Measurements from ENCODE around the gene KCNJ1. TPM values are rescaled to one million over a fixed set of nuclear protein-coding genes. Genes with fewer than 3 reads are reported as not detected.

Gene KCNJ1
- total RNA-seq, 1 donor from 2014 or later, result not detected

GRCh38 chr11:128894685-128895084 lies 27.6 kb upstream of the KCNJ1 start:
- Mint-ChIP-seq H3K9me3 (ENCODE audit: low read depth) (no peaks in the 10 kb centered on the region), H3K36me3 (ENCODE audit: insufficient read depth) (no peaks in the 10 kb centered on the region), H3K4me1 (ENCODE audit: low read depth) (peaks cover 32% of the 10 kb centered on the region), H3K27ac (peak overlapping the region; percentile 47), H3K4me3 (ENCODE audit: low read depth) (no peak overlapping the region), H3K27me3 (peaks cover 57% of the 10 kb centered on the region)
- no peak for DNase-seq (ENCODE audit: low spot score, unreplicated experiment)
- no peak for TF ChIP-seq CTCF (IDR thresholded peaks at IDR 0.05; ENCODE audit: unreplicated experiment)

- peak overlapping the region; percentile 47 for H3K27ac Mint-ChIP-seq
- no peak overlapping the region for H3K4me3 Mint-ChIP-seq (ENCODE audit: low read depth)
- H3K36me3 Mint-ChIP-seq (ENCODE audit: insufficient read depth), result no peaks in the 10 kb centered on the region
- DNase-seq (ENCODE audit: low spot score, unreplicated experiment), result no peak
- peaks cover 57% of the 10 kb centered on the region for H3K27me3 Mint-ChIP-seq
- no peaks in the 10 kb centered on the region for H3K9me3 Mint-ChIP-seq (ENCODE audit: low read depth)
- peaks cover 32% of the 10 kb centered on the region for H3K4me1 Mint-ChIP-seq (ENCODE audit: low read depth)
- TF ChIP-seq CTCF (IDR thresholded peaks at IDR 0.05; ENCODE audit: unreplicated experiment), result no peak
These were observed 27.2 kb upstream of the KCNJ1 start for GRCh38 chr11:128894286-128894681.

GRCh38 chr11:128893578-128894285 lies 26.6 kb upstream of the KCNJ1 start:
- Mint-ChIP-seq H3K4me1 (ENCODE audit: low read depth) (peaks cover 32% of the 10 kb centered on the region), H3K36me3 (ENCODE audit: insufficient read depth) (no peaks in the 10 kb centered on the region), H3K27me3 (peaks cover 55% of the 10 kb centered on the region), H3K9me3 (ENCODE audit: low read depth) (no peaks in the 10 kb centered on the region), H3K27ac (peak overlapping the region; percentile 47), H3K4me3 (ENCODE audit: low read depth) (no peak overlapping the region)
- no peak for TF ChIP-seq CTCF (IDR thresholded peaks at IDR 0.05; ENCODE audit: unreplicated experiment)
- DNase-seq (ENCODE audit: low spot score, unreplicated experiment), result no peak

GRCh38 chr11:128892866-128893565 lies 25.9 kb upstream of the KCNJ1 start:
- no peak for DNase-seq (ENCODE audit: low spot score, unreplicated experiment)
- Mint-ChIP-seq H3K36me3 (ENCODE audit: insufficient read depth) (no peaks in the 10 kb centered on the region), H3K4me1 (ENCODE audit: low read depth) (peaks cover 33% of the 10 kb centered on the region), H3K27ac (no peak overlapping the region), H3K4me3 (ENCODE audit: low read depth) (no peak overlapping the region), H3K9me3 (ENCODE audit: low read depth) (no peaks in the 10 kb centered on the region), H3K27me3 (peaks cover 55% of the 10 kb centered on the region)
- TF ChIP-seq CTCF (IDR thresholded peaks at IDR 0.05; ENCODE audit: unreplicated experiment), result no peak

GRCh38 chr11:128891913-128892398 lies 24.9 kb upstream of the KCNJ1 start:
- Mint-ChIP-seq H3K4me3 (ENCODE audit: low read depth) (peak overlapping the region; percentile 60), H3K36me3 (ENCODE audit: insufficient read depth) (no peaks in the 10 kb centered on the region), H3K9me3 (ENCODE audit: low read depth) (no peaks in the 10 kb centered on the region), H3K27me3 (peaks cover 56% of the 10 kb centered on the region), H3K27ac (peak overlapping the region; percentile 60), H3K4me1 (ENCODE audit: low read depth) (peaks cover 33% of the 10 kb centered on the region)
- DNase-seq (ENCODE audit: low spot score, unreplicated experiment), result no peak
- TF ChIP-seq CTCF (IDR thresholded peaks at IDR 0.05; ENCODE audit: unreplicated experiment), result no peak
